AG08395 (cell line): ENCODE data around the gene PAX3.

Experiments
- DNase-seq: peaks from one replicate; pipeline ENCODE4 v3.0.0; 2012; ENCODE audit warnings: mixed read lengths, low spot score

PAX3 gene

GRCh38 chr2:222269132-222269531 is 29.7 kb downstream of the PAX3 start:
- no peak for DNase-seq

DNA sequence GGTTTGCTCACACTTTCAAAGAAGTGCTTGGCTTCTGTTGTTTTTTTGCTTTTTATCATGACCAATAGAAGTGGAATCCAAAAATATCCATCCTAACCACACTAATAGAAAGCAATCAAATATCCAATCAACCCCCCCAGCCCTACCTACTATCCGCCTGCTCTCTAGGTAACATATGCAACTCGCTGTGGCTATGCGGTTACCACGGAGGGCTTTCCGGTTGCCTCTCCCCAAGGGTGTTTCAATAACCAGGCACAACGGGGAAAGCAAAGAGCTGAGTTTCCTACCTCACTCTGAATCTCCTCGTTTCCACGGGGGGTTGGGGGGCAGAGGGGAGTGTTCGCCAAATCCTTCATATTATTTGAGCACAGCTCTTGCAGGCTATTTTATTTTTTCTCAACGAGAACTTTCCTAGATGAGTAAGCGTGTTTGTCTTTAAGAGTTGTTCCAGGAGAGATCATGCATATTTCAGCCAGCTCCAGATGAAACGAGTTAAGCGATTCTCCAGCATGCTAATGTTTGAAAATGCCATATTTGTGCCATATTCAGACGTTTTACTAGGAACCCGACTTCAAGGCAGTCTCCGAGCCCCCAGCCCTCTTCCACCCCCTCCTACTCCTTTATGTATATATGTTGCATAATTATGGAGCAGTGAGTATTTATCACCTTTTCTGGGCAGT is 30.3 kb downstream of the PAX3 start:
- peak; percentile 53 for DNase-seq

- DNase-seq = no peak
Measured at GRCh38 chr2:222264791-222265320, 33.9 kb downstream of the PAX3 start.

DNA sequence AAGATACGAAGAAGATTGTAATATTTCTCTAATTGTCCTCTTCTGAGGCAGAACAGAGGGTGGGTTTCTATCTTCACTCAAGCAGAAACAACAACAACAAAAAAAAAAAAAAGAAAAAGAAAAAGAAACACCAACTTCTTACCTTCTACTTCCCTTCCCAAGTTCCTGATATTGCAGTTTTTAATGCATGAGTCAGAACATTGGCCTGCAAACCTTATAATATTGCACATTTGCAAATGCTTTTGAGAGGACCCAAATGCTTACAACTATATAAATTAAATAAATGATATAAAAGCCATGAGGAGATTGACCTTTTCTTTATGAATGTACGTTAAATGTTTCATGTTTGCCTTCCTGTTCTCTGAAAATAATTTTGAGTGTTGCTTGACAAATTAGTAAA is 37.3 kb downstream of the PAX3 start:
- DNase-seq = no peak

DNA sequence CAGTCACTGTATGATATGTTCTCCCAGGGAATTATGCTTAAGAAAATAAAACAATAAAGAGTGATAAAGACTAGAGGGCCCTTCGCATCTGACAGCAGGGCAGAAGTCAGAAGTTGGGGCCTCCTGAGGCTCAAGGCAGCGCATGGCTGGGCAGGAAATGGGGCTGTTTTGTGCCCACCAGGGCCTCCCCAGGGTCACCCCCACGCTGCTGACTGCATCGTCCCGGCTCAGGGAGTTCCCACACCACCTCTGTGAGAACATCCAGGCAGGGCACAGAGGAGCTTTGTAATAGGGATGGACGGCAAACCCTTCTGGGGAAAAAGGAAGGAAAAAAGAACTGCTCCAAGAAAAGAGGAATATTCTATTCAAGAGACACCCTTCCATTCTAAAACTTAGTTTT is 41.2 kb downstream of the PAX3 start:
- DNase-seq = no peak

DNA sequence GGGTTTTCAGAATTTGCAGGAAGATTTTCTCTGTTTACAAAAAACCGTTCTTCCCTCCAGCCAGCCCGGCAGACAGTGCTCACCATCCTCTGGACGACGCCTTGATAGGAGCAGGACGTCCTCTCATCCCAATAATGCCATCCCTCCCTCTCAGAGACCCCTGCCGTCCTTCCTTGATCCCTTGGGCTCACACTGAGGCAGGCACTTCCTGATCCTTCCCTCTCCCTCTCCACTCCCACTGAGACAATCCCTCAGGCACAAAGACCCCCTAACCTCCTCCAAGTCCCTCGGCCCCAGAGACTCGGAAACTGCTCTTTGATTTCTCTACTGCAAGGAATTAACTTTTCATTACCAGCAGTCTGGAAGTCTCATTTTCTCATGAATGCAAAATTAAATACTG is 42.5 kb downstream of the PAX3 start:
- DNase-seq = no peak

GRCh38 chr2:222255090-222255489 is 43.7 kb downstream of the PAX3 start:
- no peak for DNase-seq

- no peak for DNase-seq
Measured at GRCh38 chr2:222250313-222250712, 48.5 kb downstream of the PAX3 start.

DNA sequence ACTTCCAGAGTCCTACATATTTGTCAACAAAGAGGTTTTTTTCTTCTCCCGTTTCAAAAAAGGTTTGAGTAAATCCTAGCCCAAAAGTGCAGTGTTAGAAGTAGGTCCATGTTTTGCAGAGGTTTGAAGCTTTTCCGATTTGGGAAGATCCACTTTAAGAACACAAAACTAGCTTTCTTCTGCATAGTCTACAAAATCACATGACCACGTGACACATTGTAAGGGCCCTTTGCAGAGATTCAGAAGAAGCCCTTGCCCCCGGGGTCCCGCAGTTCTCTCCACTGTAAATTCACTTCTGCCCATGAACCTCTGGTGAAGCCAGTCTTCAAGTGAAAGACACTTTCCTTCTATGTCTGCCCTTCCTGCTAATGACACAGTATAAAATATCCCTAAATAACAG is 49.4 kb downstream of the PAX3 start:
- DNase-seq = no peak

DNA sequence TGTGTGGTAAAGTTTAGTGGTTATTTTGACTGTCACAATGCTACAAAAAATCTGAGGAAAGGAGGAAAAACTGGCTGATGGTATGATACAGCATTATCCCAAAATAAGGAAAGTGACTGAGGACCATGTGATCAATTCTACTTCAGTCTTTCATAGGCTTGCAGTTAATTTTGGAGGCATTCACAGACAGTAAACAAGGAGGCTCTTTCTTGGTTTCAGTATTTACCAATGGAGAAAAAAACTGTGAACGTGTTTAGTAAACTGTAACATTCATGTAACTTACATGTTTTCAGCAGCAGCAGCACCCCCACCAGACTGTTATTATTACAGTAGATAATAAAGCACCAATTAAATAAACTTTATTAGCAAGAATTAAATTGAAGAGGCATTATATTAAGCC is 50.0 kb downstream of the PAX3 start:
- DNase-seq = no peak

DNA sequence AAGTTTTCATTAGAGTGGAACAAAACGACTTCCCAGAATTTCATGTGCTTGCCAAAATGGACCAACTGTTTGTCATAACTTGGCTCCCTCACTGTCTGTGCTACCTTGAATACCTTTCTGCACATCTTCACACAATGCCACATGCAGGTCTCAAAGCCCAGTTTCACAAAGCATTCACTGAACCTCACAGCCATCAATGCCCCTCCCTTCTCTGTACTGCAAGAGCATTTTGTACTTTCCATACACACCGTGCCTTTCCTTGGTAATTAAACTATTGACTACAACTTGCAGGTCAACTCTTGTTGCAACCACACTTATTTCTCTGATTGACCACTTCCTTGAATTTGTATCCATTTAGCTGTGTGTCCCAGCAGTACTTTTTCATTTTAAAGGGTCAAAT is 50.5 kb downstream of the PAX3 start:
- DNase-seq = no peak

GRCh38 chr2:222242532-222242931 is 56.3 kb downstream of the PAX3 start:
- DNase-seq = no peak

- no peak for DNase-seq
Measured at GRCh38 chr2:222241128-222241870, 57.5 kb downstream of the PAX3 start.

DNA sequence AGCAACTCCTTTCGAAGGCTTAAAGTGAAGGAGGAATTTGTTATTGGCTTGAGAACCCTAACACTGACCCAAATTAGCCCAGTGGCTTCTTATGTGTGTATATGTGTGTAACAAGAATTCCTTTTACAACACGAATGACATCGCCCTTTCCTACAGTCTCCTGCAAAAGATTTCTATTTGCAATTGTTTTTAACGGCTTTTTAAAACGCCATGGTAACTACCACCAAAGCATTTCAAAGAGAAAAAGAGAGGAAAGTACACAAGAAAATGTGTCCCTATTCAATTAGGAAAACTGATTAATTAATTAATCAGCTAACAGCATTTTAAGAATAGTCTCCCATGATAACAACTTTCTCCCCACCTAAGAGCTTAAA is 58.1 kb downstream of the PAX3 start:
- no peak for DNase-seq

GRCh38 chr2:222239945-222240675 is 58.7 kb downstream of the PAX3 start:
- DNase-seq = no peak

DNA sequence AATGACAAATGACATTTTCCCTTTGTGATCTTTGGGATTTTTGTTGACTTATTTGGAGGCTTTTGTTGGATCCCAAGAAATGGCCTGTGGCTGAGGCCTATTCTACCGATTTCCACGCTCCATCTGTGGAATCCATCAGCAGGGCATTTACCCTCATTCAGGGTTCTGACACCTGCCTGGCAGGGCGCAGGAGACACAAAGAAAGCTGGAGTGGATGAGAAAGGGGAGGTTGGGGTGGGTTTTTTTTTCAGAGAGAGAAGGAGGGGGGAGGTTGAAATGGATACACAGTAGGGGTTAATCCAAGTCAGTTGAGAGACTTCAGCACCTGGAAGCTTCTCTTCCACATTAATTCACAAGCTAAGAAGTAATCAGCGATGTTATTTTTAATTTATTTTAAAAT is 59.7 kb downstream of the PAX3 start:
- no peak for DNase-seq

- DNase-seq = no peak
Measured at GRCh38 chr2:222238072-222238471, 60.7 kb downstream of the PAX3 start.

DNA sequence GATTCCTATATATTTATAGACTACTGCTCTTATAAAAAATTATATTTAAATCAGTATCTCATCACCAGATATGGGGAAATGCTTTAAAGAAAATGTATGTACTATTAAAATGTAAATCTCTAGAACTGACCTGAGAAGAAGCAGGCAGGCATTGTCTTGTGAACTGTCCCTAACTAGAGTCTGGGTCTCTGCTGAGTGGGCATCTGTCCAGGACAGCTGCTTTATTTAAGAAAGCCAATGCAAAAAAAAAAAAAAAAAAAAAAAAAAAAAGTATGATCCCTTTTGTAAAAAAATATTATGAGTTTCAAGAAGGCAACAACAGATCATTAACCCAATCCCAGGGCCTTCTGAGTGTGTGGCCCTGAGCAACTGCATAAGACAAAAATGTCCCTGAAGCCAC is 66.0 kb downstream of the PAX3 start:
- no peak for DNase-seq

GRCh38 chr2:222232372-222232771 is 66.4 kb downstream of the PAX3 start:
- no peak for DNase-seq

DNA sequence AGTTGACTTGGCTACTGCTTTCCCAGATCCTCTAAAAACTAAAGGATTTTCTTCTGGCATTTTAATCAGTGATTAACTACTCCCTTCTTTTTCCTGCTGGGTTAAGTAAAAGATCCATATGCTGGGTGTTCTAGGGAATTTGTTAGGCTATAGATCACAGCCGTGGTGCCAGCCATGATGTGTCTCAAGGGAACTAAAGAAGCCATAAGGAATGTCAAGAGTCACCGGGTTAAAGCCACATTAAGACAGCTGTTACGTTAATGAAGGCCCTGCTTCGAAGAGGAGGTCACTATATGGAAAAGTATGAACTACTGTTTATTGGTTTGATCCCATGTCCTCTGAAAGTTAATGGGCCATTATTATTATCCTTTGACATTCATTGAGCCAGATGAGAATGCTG is 70.7 kb downstream of the PAX3 start:
- no peak for DNase-seq

DNA sequence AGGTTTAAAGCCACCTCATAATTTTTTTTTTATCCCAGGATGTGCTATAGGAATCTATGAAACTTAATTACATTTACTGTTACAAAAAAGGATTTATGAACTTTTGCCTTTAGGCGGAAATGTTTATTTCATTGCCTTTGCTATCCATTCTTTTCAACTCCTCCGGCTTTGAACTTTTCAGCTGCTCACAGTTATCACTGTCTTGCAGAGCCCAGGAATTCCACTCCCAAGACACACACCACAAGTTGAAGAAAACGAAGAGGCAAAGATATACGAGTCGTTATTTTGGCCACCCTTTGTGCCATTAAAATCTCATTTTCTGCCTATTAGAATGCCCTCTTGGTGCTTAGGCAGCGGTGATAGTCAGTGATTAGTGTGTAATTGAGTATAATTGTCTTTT is 80.0 kb downstream of the PAX3 start:
- DNase-seq = no peak

GRCh38 chr2:222217712-222218111 is 81.1 kb downstream of the PAX3 start:
- no peak for DNase-seq

DNA sequence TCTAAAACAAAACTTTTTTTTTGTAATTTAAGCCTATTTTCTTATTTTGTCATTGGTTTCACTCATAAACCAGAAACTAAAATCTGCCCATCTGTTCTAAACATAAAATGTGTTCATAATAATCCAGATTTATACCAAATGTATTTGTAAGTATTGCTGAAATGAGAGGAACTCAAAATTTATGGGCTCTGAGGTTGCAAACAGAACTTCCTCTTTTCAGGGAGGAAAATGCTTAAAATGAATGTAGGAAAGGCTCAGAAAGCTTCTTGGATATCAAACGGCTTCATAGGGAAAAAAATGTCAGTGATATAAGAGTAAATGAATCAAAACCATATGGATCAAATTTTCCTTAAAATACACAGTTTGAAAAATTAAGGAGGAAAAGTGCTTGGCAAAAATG is 83.9 kb downstream of the PAX3 start:
- DNase-seq = no peak
